ENCODE results near the gene RSPH6A. TPM values are rescaled to one million over a fixed set of nuclear protein-coding genes. Genes with fewer than 3 reads are reported as not detected.
A peak's percentile ranks its signal among the peaks of the same experiment; 100 is the strongest.

RSPH6A gene
- total and polyA plus RNA-seq, 2 of the 4 experiments (the other 2 are of a cell fraction) = under 0.01 to 0.09 TPM

DNA sequence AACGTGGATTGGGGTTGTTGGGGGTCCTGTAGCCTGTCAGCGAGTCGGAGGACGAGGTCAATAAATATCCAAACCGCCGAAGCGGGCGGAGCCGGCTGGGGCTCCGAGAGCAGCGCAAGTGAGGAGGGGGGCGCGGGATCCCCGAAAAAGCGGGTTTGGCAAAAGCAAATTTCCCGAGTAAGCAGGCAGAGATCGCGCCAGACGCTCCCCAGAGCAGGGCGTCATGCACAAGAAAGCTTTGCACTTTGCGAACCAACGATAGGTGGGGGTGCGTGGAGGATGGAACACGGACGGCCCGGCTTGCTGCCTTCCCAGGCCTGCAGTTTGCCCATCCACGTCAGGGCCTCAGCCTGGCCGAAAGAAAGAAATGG is 45.3 kb downstream of the RSPH6A start (continued):
- no peak for TF ChIP-seq CHD1 (IDR thresholded peaks at IDR 0.05; ENCODE audit: low read depth, low read length)

DNA sequence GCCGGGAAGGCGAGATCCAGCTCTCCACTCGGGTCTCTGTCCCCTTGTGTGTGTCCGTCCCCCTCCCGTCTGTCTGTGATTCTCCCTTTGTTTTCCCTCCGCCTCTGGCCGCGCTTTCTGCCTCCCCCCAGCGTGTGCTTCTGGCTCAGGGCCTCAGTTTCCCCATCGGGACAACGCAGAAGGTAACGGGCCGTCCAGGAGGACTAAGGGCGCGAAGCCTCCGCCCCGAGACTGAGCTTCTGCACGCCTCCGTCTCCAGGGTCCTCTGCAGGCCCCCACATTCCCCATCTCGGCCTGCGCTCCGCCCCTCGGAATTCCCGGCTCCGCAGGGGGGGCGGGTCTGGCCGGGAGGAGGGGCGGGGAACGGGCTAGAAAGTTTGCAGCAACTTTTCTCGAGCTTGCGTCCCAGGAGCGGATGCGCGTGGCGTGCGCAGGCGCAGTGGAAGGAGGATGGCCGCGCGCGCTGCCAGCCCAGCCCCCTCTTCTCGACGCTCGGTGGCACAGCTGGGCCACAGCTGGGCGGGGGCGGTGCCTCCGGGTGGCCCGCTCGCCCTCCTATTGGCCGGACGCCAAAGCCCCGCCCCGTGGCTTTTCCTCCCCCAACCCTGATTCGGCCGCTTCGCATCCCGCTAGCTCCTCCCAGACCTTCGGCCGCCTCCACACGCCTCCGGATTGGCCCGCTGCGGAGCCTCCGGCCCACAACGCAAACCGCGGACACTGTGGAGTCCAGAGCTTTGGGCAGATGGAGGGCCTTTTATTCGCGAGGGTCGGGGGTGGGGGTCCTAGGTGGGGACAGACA is 45.9 kb downstream of the RSPH6A start, which contains the start of gene SIX5:
SIX5 (minus strand) TSS at position 269 of the 799 bp plus-strand sequence. CDS start 408 bp downstream, outside the sequence.
- peak within 1 kb of the TSS; percentile 94 for H3K9ac ChIP-seq (ENCODE audit: low read depth, low read length)
- H2BK5ac ChIP-seq (ENCODE audit: low read depth, low read length, poor library complexity, severe bottlenecking) = peak within 1 kb of the TSS; percentile 97
- H3K14ac ChIP-seq (replicated peaks; ENCODE audit: low read depth, low read length) = peak within 1 kb of the TSS; percentile 68
- no peaks in the 10 kb centered on the region for H3K9me3 ChIP-seq (ENCODE audit: control insufficient read depth, insufficient read depth, low read length)
- peaks cover 12% of the 10 kb centered on the region for H4K20me1 ChIP-seq (ENCODE audit: insufficient read depth, low read length)
- H3K56ac ChIP-seq (ENCODE audit: extremely low read depth, insufficient read depth, low read length) = peak within 1 kb of the TSS; percentile 74
- ChIA-PET CTCF (interaction anchor here (0.6 to 3.0 kb wide), 9 partner anchors 9 to 73 kb away, joined by 3 to 24 read pairs (median 4); no protein-coding TSS in a partner anchor), POLR2A (ENCODE audit: unreplicated experiment) (interaction anchor here (0.6 to 1.2 kb wide), 9 partner anchors 10 to 77 kb away, joined by 3 to 11 read pairs (median 5); partner anchors contain the start of genes DMPK, DMWD, QPCTL and SNRPD2)
- H3K9me1 ChIP-seq (ENCODE audit: insufficient read depth, low read length) = no peaks in the 10 kb centered on the region; the same call in 1 of the 2 replicates
- H4K91ac ChIP-seq (ENCODE audit: insufficient read depth, low read depth, low read length) = peak within 1 kb of the TSS; percentile 92
- peak within 1 kb of the TSS; percentile 62 for H3K4me3 ChIP-seq (ENCODE audit: insufficient read depth, low read depth, low read length)
- H4K5ac ChIP-seq (ENCODE audit: low read depth, low read length) = peak within 1 kb of the TSS; percentile 78
- intact Hi-C loops (cut with micrococcal nuclease) = loop anchor here (2.0 kb wide), 1 partner anchor 76 kb away; the partner anchor contains the start of gene QPCTL
- 0 out of 2 replicates have a peak within 1 kb of the TSS, but pooled peaks have one; percentile 28 for H2BK20ac ChIP-seq (ENCODE audit: low read depth, low read length)
- peak within 1 kb of the TSS; percentile 98 for H2AK9ac ChIP-seq (replicated peaks; ENCODE audit: low read depth, low read length, poor library complexity)
- H2AFZ ChIP-seq (replicated peaks; ENCODE audit: low read length, poor library complexity) = peak within 1 kb of the TSS; percentile 94
- H3K4me1 ChIP-seq (ENCODE audit: control insufficient read depth, insufficient read depth, low read length) = peaks cover 16% of the 10 kb centered on the region
- H3K36me3 ChIP-seq (ENCODE audit: control insufficient read depth, insufficient read depth, low read length) = peaks cover 8% of the 10 kb centered on the region; the same call in 1 of the 2 replicates
- dilution Hi-C loops (cut with HindIII; ENCODE audit: low sequenced_read_pairs, unreplicated experiment) = no loop called here
- peak within 1 kb of the TSS; percentile 98 for H3K27ac ChIP-seq (ENCODE audit: insufficient read depth, low read length)
- peak within 1 kb of the TSS; percentile 63 for H2BK120ac ChIP-seq (ENCODE audit: low read depth, low read length)
- peak within 1 kb of the TSS; percentile 72 for H3K18ac ChIP-seq (ENCODE audit: low read depth, low read length)
- no peaks in the 10 kb centered on the region for H3K27me3 ChIP-seq (ENCODE audit: control insufficient read depth, insufficient read depth, low read length)
- peak within 1 kb of the TSS; percentile 87 for H3K4me2 ChIP-seq (ENCODE audit: low read depth, low read length)
- ATAC-seq (ENCODE audit: low read depth) (peak; percentile 56), DNase-seq (peak; percentile 97)
- peaks cover 4 to 20% of the 10 kb centered on the region in 2 experiments; a peak in 1 of 4 replicates for H3K79me1 ChIP-seq (ENCODE audit: low read depth in 1 of 2, low read length in 2 of 2)
- peak within 1 kb of the TSS; percentile 89 for H3K4ac ChIP-seq (ENCODE audit: low read depth, low read length)
- H2BK15ac ChIP-seq (ENCODE audit: low read depth, low read length) = peak within 1 kb of the TSS; percentile 52; the same call in 1 of the 3 replicates
- H4K8ac ChIP-seq (ENCODE audit: low read depth in 2 of 2, low read length in 2 of 2) = peak within 1 kb of the TSS; percentile 15 to 82; a peak in 3 of 4 replicates
- 1% methylated on average over 15 of the region's 70 CpGs; no CpG with 5 or more reads in 1 of the 2 experiments for WGBS, 2 experiments (ENCODE audit: extremely low coverage in 2 of 2, insufficient read length in 1 of 2)
- in situ Hi-C loops (cut with MboI; ENCODE audit: low sequenced_read_pairs) = no loop called here
- H3K23ac ChIP-seq (ENCODE audit: low read depth, low read length) = peak within 1 kb of the TSS; percentile 57
- BruUV-seq (replicated peaks) = no TSS peak
- peak within 1 kb of the TSS; percentile 86 for H2AK5ac ChIP-seq (ENCODE audit: low read depth, low read length)
- TF ChIP-seq MAFK (IDR thresholded peaks at IDR 0.05; ENCODE audit: low read depth, low read length) = no peak
- TF ChIP-seq FOS (IDR thresholded peaks at IDR 0.05; ENCODE audit: low read depth, low read length) = no peak
- no peak for TF ChIP-seq RAD21 (IDR thresholded peaks at IDR 0.05; ENCODE audit: low read length)
- peak; percentile 65; the same call in 1 of the 2 replicates for TF ChIP-seq MXI1 (IDR thresholded peaks at IDR 0.05; ENCODE audit: borderline replicate concordance, low read depth, low read length)
- no peak for TF ChIP-seq CHD1 (IDR thresholded peaks at IDR 0.05; ENCODE audit: low read depth, low read length)
- TF ChIP-seq, protein P1, sequence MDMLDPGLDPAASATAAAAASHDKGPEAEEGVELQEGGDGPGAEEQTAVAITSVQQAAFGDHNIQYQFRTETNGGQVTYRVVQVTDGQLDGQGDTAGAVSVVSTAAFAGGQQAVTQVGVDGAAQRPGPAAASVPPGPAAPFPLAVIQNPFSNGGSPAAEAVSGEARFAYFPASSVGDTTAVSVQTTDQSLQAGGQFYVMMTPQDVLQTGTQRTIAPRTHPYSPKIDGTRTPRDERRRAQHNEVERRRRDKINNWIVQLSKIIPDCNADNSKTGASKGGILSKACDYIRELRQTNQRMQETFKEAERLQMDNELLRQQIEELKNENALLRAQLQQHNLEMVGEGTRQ (IDR thresholded peaks at IDR 0.05; ENCODE audit: low read depth, low read length) = peak; percentile 47
- TF ChIP-seq, protein P2, sequence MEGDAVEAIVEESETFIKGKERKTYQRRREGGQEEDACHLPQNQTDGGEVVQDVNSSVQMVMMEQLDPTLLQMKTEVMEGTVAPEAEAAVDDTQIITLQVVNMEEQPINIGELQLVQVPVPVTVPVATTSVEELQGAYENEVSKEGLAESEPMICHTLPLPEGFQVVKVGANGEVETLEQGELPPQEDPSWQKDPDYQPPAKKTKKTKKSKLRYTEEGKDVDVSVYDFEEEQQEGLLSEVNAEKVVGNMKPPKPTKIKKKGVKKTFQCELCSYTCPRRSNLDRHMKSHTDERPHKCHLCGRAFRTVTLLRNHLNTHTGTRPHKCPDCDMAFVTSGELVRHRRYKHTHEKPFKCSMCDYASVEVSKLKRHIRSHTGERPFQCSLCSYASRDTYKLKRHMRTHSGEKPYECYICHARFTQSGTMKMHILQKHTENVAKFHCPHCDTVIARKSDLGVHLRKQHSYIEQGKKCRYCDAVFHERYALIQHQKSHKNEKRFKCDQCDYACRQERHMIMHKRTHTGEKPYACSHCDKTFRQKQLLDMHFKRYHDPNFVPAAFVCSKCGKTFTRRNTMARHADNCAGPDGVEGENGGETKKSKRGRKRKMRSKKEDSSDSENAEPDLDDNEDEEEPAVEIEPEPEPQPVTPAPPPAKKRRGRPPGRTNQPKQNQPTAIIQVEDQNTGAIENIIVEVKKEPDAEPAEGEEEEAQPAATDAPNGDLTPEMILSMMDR (conservative IDR thresholded peaks at IDR 0.05; ENCODE audit: low read depth, low read length) = no peak
- no peak for TF ChIP-seq NFE2L2 (IDR thresholded peaks at IDR 0.05; ENCODE audit: low read depth, low read length)
- TF ChIP-seq RCOR1 (IDR thresholded peaks at IDR 0.05; ENCODE audit: insufficient replicate concordance, low read length) = peak; percentile 93
- peak; percentile 68 for TF ChIP-seq CEBPB (IDR thresholded peaks at IDR 0.05; ENCODE audit: low read depth, low read length)
- TF ChIP-seq MAZ (IDR thresholded peaks at IDR 0.05; ENCODE audit: borderline replicate concordance, low read depth, low read length) = peak; percentile 93
- TF ChIP-seq BHLHE40 (IDR thresholded peaks at IDR 0.05; ENCODE audit: low read depth, low read length) = 0 out of 2 replicates have a peak, but pooled peaks have one; percentile 13

Data from IMR-90 (cell line).